ENCODE results near the gene HOXB5.

The HOXB5 gene

GRCh38 chr17:48605409-48605919 is 11.9 kb upstream of the HOXB5 start:
- no peak for TF ChIP-seq CTCF (IDR thresholded peaks at IDR 0.05; ENCODE audit: unreplicated experiment in 3 of 3)
- Mint-ChIP-seq H3K9me3 (no peaks in the 10 kb centered on the region), H3K4me1 (peaks cover 46% of the 10 kb centered on the region), H3K36me3 (ENCODE audit: low read depth) (peaks cover 8% of the 10 kb centered on the region), H3K27me3 (ENCODE audit: low read depth) (peaks cover 63% of the 10 kb centered on the region), H3K4me3 (peak overlapping the region; percentile 94 to 99 (median 98)), H3K27ac (peak overlapping the region in 2 of 3 experiments; percentile 98 to 99)

DNA sequence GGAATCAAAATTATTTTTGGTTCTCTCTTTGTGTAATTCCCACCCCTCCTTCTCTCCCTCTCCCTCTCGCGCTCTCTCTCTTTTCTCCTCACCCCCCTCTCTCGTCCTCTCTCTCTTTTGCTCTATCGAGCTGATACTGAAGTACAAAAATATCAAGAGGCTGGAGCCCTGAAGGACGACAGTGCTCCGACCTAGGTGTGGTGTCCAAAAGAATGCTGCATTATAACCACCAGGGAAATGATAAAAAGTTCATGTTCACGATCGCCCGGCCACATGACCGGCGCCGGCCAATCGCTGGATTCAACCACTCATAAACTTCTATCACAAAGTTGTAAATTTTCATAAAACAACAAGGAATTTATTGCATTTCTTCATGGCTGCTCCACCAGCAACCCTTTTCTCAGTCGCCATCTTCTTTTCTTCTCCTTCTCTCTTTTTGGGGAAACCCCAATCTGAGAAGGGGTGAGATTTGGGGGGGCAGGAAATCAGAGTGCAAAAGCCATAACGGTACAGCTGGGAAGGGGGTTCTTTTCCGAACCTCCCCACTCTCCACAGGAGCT is 11.3 kb upstream of the HOXB5 start, which contains the start of gene HOXB6:
TSS of gene HOXB6 (minus strand) at position 217 of the 560 bp plus-strand sequence. CDS start 6,836 bp downstream, outside the sequence.
- Mint-ChIP-seq H3K4me1 (peaks cover 52% of the 10 kb centered on the region), H3K4me3 (peak within 1 kb of the TSS; percentile 94 to 99 (median 98)), H3K9me3 (no peaks in the 10 kb centered on the region), H3K27ac (peak within 1 kb of the TSS in 2 of 3 experiments; percentile 98 to 99), H3K36me3 (ENCODE audit: low read depth) (peaks cover 8% of the 10 kb centered on the region), H3K27me3 (ENCODE audit: low read depth) (peaks cover 69% of the 10 kb centered on the region)
- TF ChIP-seq CTCF (IDR thresholded peaks at IDR 0.05; ENCODE audit: unreplicated experiment in 3 of 3): no peak

GRCh38 chr17:48603959-48604769 is 10.6 kb upstream of the HOXB5 start:
- Mint-ChIP-seq H3K36me3 (ENCODE audit: low read depth) (peaks cover 8% of the 10 kb centered on the region), H3K4me1 (peaks cover 57% of the 10 kb centered on the region), H3K27me3 (ENCODE audit: low read depth) (peaks cover 74% of the 10 kb centered on the region), H3K4me3 (peak overlapping the region; percentile 94 to 99 (median 98)), H3K9me3 (no peaks in the 10 kb centered on the region), H3K27ac (peak overlapping the region in 2 of 3 experiments; percentile 98 to 99)
- no peak for TF ChIP-seq CTCF (IDR thresholded peaks at IDR 0.05; ENCODE audit: unreplicated experiment in 3 of 3)

GRCh38 chr17:48601539-48602425 is 8.2 kb upstream of the HOXB5 start:
- H3K27me3 Mint-ChIP-seq (ENCODE audit: low read depth): peaks cover 81% of the 10 kb centered on the region
- peaks cover 55% of the 10 kb centered on the region for H3K4me1 Mint-ChIP-seq
- H3K9me3 Mint-ChIP-seq: no peaks in the 10 kb centered on the region
- peak overlapping the region; percentile 94 to 99 (median 98) for H3K4me3 Mint-ChIP-seq
- peaks cover 8% of the 10 kb centered on the region for H3K36me3 Mint-ChIP-seq (ENCODE audit: low read depth)
- H3K27ac Mint-ChIP-seq: peak overlapping the region in 1 of 3 experiments; percentile 98
- TF ChIP-seq CTCF (IDR thresholded peaks at IDR 0.05; ENCODE audit: unreplicated experiment in 3 of 3): no peak

DNA sequence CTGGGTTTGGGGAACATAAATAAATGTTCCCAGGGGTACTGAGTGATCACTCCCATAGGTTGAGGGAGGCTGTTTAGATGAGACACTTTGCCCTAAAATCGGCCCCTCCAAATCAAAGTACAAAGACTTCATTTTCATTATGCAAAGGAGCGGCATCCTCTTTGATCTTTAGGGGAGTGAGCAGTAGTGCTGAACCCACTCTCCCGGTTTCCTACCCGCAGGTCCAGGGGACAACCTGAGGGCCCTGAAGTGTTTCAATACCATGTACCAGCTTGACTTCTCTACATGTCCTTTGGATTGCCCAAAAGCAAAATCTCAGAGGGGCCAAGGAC is 7.6 kb upstream of the HOXB5 start:
- Mint-ChIP-seq H3K9me3 (no peaks in the 10 kb centered on the region), H3K4me1 (peaks cover 54% of the 10 kb centered on the region), H3K27me3 (ENCODE audit: low read depth) (peaks cover 82% of the 10 kb centered on the region), H3K4me3 (peak overlapping the region; percentile 94 to 99 (median 98)), H3K36me3 (ENCODE audit: low read depth) (peaks cover 14% of the 10 kb centered on the region), H3K27ac (peak overlapping the region in 1 of 3 experiments; percentile 98)
- TF ChIP-seq CTCF (IDR thresholded peaks at IDR 0.05; ENCODE audit: unreplicated experiment in 3 of 3): no peak

Data from nephron (organoid).